ENCODE results near the gene TCERG1L.

TCERG1L gene

DNA sequence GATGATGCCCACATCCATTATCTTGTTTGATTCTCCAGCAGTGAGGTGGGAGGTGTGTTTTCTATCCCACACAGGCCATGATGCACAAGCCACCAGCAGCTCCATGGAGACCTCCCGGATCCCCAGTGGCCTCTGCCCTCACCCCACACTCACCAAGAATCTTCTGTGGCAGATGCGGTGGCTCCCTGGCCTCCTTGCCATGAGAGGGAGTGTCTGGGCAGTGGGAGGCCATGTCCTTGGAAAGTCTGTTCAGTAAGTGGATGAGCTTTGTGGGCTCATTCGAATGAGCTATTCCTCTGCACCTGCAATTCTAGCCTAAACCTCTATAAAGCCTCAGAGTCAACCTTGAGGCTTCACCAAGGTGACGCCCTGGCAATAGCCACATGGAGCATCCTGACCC lies 243.8 kb downstream of the TCERG1L start:
- TF ChIP-seq CEBPB (IDR thresholded peaks at IDR 0.05) (no peak), FOXM1 (IDR thresholded peaks at IDR 0.05; ENCODE audit: borderline replicate concordance, low read depth) (no peak), CREB1 (IDR thresholded peaks at IDR 0.05; ENCODE audit: low read depth) (no peak), EP300 (IDR thresholded peaks at IDR 0.05; ENCODE audit: borderline replicate concordance) (no peak), TCF12 (IDR thresholded peaks at IDR 0.05; ENCODE audit: low read depth) (no peak), TEAD4 (IDR thresholded peaks at IDR 0.05) (no peak), YY1 (IDR thresholded peaks at IDR 0.05; ENCODE audit: low read depth) (no peak)
- TF ChIP-seq, protein P1, sequence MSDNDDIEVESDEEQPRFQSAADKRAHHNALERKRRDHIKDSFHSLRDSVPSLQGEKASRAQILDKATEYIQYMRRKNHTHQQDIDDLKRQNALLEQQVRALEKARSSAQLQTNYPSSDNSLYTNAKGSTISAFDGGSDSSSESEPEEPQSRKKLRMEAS (IDR thresholded peaks at IDR 0.05): no peak
- TF ChIP-seq, protein P2, sequence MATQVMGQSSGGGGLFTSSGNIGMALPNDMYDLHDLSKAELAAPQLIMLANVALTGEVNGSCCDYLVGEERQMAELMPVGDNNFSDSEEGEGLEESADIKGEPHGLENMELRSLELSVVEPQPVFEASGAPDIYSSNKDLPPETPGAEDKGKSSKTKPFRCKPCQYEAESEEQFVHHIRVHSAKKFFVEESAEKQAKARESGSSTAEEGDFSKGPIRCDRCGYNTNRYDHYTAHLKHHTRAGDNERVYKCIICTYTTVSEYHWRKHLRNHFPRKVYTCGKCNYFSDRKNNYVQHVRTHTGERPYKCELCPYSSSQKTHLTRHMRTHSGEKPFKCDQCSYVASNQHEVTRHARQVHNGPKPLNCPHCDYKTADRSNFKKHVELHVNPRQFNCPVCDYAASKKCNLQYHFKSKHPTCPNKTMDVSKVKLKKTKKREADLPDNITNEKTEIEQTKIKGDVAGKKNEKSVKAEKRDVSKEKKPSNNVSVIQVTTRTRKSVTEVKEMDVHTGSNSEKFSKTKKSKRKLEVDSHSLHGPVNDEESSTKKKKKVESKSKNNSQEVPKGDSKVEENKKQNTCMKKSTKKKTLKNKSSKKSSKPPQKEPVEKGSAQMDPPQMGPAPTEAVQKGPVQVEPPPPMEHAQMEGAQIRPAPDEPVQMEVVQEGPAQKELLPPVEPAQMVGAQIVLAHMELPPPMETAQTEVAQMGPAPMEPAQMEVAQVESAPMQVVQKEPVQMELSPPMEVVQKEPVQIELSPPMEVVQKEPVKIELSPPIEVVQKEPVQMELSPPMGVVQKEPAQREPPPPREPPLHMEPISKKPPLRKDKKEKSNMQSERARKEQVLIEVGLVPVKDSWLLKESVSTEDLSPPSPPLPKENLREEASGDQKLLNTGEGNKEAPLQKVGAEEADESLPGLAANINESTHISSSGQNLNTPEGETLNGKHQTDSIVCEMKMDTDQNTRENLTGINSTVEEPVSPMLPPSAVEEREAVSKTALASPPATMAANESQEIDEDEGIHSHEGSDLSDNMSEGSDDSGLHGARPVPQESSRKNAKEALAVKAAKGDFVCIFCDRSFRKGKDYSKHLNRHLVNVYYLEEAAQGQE (IDR thresholded peaks at IDR 0.05; ENCODE audit: low read depth): no peak
- TF ChIP-seq, protein P3, sequence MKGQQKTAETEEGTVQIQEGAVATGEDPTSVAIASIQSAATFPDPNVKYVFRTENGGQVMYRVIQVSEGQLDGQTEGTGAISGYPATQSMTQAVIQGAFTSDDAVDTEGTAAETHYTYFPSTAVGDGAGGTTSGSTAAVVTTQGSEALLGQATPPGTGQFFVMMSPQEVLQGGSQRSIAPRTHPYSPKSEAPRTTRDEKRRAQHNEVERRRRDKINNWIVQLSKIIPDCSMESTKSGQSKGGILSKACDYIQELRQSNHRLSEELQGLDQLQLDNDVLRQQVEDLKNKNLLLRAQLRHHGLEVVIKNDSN (IDR thresholded peaks at IDR 0.05): no peak

DNA sequence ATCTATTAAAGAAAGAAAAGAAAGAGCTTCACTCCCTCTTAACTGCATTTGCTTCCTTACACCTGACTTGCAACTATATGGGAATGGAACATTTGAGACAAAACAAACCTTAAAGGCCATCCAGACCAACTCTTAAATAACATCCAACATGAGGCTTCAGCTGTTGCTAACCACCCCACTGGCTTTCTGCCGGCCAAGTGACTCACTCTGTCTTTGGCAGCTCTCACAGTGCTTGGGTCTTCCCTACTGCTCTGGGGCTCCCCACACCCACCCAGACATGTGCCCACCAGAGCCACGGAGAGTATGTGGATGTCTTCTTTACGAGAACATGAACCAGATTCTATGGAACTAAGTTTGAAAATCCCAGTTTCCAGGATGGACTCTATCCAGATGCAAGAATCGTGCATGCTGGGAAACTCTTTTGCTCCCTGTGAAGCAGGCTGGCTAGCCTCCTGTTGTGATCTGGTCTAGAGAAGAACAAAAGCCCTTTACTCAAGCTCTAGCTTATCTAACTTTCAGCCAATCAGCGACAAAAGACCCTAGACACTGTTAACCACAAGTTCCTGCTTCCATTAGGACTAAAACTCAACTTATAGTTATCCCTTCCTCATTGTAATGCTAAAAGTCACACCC lies 245.7 kb downstream of the TCERG1L start:
- TF ChIP-seq TAF1 (IDR thresholded peaks at IDR 0.05; ENCODE audit: low read depth): no peak
- TF ChIP-seq YY1 (IDR thresholded peaks at IDR 0.05; ENCODE audit: low read depth): no peak
- TF ChIP-seq, protein P3 (IDR thresholded peaks at IDR 0.05): no peak
- TF ChIP-seq, protein P2 (IDR thresholded peaks at IDR 0.05; ENCODE audit: low read depth): no peak
- no peak for TF ChIP-seq CREB1 (IDR thresholded peaks at IDR 0.05; ENCODE audit: low read depth)
- TF ChIP-seq TEAD4 (IDR thresholded peaks at IDR 0.05): no peak
- TF ChIP-seq NFIC (IDR thresholded peaks at IDR 0.05): no peak

DNA sequence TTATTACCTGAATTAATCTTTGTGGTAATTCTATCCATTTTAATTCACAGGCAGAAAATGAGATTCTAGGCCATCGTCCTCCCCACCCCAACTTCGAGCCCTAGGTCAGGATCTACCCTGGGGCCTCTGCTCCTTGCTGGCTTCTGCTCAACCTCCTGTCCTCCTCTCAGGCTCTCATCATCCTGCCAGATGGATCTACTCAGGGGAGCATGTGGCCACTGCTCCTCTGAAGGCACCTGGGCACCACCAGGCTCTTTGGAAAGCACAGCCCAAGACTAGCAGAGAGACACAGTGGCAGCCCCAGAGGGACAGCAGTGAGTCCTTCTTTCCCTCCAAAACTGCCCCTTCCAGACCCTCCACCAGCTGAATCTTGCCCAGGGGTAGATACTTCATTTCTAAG lies 248.2 kb downstream of the TCERG1L start:
- TF ChIP-seq TEAD4 (IDR thresholded peaks at IDR 0.05) (no peak), RAD21 (IDR thresholded peaks at IDR 0.05; ENCODE audit: low read depth) (no peak)

DNA sequence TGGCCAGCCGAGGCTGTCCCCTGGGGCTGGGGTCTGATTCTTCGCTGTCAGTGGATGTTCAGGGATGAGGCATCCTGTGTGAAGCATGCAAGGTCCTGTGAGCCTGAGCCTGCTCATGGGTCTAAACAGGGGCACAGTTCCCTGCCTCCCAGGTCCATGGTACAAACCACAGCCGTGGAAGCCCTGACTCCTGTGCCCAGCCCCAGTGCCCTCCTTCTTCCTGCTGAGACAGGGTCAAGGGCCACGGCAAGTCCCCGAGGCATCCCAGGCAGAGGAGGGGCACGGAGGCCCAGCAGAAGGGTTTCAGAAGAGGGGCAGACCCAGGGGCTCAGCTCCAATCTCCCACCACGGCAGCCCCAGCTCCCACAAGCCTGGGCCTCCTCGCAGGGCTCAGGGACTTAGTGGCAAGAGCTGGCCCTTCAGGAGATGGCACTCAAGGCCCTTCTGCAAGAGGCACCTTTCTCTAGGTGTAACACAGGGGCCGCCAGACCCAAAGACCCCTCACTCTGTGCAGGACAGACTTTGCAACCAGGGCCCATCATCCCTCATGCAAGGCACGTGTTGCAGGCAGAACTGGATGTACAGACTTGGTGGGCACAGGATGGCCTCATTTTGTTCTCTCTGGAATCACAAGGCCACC lies 248.8 kb downstream of the TCERG1L start:
- TF ChIP-seq TEAD4 (IDR thresholded peaks at IDR 0.05) (no peak), CREB1 (IDR thresholded peaks at IDR 0.05; ENCODE audit: low read depth) (no peak), RAD21 (IDR thresholded peaks at IDR 0.05; ENCODE audit: low read depth) (no peak), FOXM1 (IDR thresholded peaks at IDR 0.05; ENCODE audit: borderline replicate concordance, low read depth) (no peak), YY1 (IDR thresholded peaks at IDR 0.05; ENCODE audit: low read depth) (no peak), TCF12 (IDR thresholded peaks at IDR 0.05; ENCODE audit: low read depth) (no peak), NFIC (IDR thresholded peaks at IDR 0.05) (no peak), TAF1 (IDR thresholded peaks at IDR 0.05; ENCODE audit: low read depth) (no peak), CEBPB (IDR thresholded peaks at IDR 0.05) (no peak), ZBTB7A (IDR thresholded peaks at IDR 0.05; ENCODE audit: low read depth) (no peak), EGR1 (IDR thresholded peaks at IDR 0.05) (no peak)
- TF ChIP-seq, protein P2 (IDR thresholded peaks at IDR 0.05; ENCODE audit: low read depth): no peak
- TF ChIP-seq, protein P1 (IDR thresholded peaks at IDR 0.05): no peak
- TF ChIP-seq, protein P3 (IDR thresholded peaks at IDR 0.05): no peak
